Adrenal gland (tissue), 12 donors: ENCODE measurements around the gene WDR45B. TPM values are rescaled to one million over a fixed set of nuclear protein-coding genes. Genes with fewer than 3 reads are reported as not detected.

ENCODE experiments used
- DNase-seq, 7 donors: peaks; one replicate each; pipeline ENCODE4 v3.0.0-alpha.2; 2019 to 2020
- H3K27ac ChIP-seq, 5 donors: fragments of 200-600 bp; sonication (generic) in 4 of 5; 1 replicate in 3 of 5; 2 replicates in 2 of 5; pipeline versions ENCODE4 v1.5.1 to v1.8.0; 2016 to 2020; ENCODE audit warnings: mild to moderate bottlenecking in 1 of 5
- H3K27me3 ChIP-seq: fragments of 200-600 bp; 2 replicates; pipeline ENCODE4 v1.8.0; 2021
- H3K36me3 ChIP-seq, 2 donors: fragments of 200-600 bp; replicated peaks in 1 of 2; 1 replicate in 1 of 2; 2 replicates in 1 of 2; pipeline versions ENCODE4 v1.5.1 to v1.8.0; 2018 to 2022
- H3K4me1 ChIP-seq, 2 donors: fragments of 200-600 bp; replicated peaks in 1 of 2; 1 replicate in 1 of 2; 2 replicates in 1 of 2; pipeline versions ENCODE4 v1.5.1 to v1.8.0; 2018 to 2021
- H3K4me3 ChIP-seq, 4 donors: fragments of 200-600 bp; sonication (generic) in 3 of 4; one replicate each; pipeline ENCODE4 v1.5.1; 2016 to 2018
- H3K9me3 ChIP-seq, 3 donors: fragments of 200-600 bp; sonication (generic) in 1 of 3; replicated peaks in 1 of 3; 1 replicate in 2 of 3; 2 replicates in 1 of 3; pipeline versions ENCODE4 v1.5.1 to v1.8.0; 2016 to 2021
- POLR2A ChIP-seq, 2 donors: fragments of 450-650 bp; IDR thresholded peaks; one replicate each; pipeline ENCODE4 v1.6.1; 2017; ENCODE audit warnings: antibody characterized with exemption in 2 of 2, mild to moderate bottlenecking in 2 of 2, moderate library complexity in 1 of 2
- WGBS, 4 donors: extraction: QIAGEN DNeasy Blood & Tissue Kit in 2 of 4; methylation state at CpG; one replicate each; pipeline versions ENCODE4 v1.1.5 to v1.1.7; 2013 to 2017; 5-methylcytosine and 5-hydroxymethylcytosine counted together
- intact Hi-C, 2 donors: fragments of 100-400 bp; cut with DNase I; formaldehyde crosslinking; loops; one replicate each; pipeline versions ENCODE4 v1.14.1 to v1.15.0; 2022 to 2023
- polyA plus RNA-seq, 3 donors: library from polyadenylated mRNA; stranded (reverse); fragments of 200-250 nt in 2 of 3; fragments of 350-450 nt in 1 of 3; fragmentation: Illumina TruSeq in 1 of 3; extraction: RNeasy Lipid Tissue Mini Kit (QIAGEN cat#74804) in 1 of 3; gene quantifications; one replicate each; pipeline ENCODE4 v1.2.3, GENCODE V29; 2013 to 2014
- total RNA-seq, 9 donors: library from RNA; depleted of rRNA in 4 of 9; stranded (reverse); fragments of >200 nt in 4 of 9; fragments of 120-200 nt in 1 of 9; fragmentation: NEBNext Ultra II Directional in 1 of 9; extraction: Animal tissue kit (Norgen Biotek cat#: 25700) in 1 of 9; gene quantifications; one replicate each; pipeline versions ENCODE4 v1.1.0 to v1.2.4, GENCODE V29; 2013 to 2023
- TF ChIP-seq, protein P1 (sequence below), 6 experiments: fragments of 450-650 bp in 4 of 6; fragments of 200-600 bp in 2 of 6; sonication (generic) in 1 of 6; IDR thresholded peaks; 1 replicate in 5 of 6; 2 replicates in 1 of 6; pipeline versions ENCODE4 v1.5.1 to v1.8.0; 2016 to 2021; ENCODE audit warnings: antibody characterized with exemption in 6 of 6, mild to moderate bottlenecking in 2 of 6, moderate library complexity in 1 of 6
- donor health status: healthy with polysubstance abuse.
- donor health status: Bipolar disorder and iron deficiency.
- donor health status: DM: yes; HTN: yes; CAD: no.
- donor health status: DM: no; HTN: no; CAD: no.
- donor health status: DM: no; HTN: no; CAD: no.
- donor health status: DM: yes; HTN: yes; CAD: no.

Gene WDR45B
- total and polyA plus RNA-seq, 12 donors, result 48.6 to 104 (median 73.3) TPM

- intact Hi-C loops, result loop anchor here in 1 of 2 donors (10.0 kb wide), 1 partner anchor 107 kb away; the partner anchor contains the start of gene TBCD
- 0 to 1% (median 0%) methylated on average over 13 to 54 of the region's 54 CpGs for WGBS, 4 donors
Observed at GRCh38 chr17:82647593-82648164, 565 bp downstream of the WDR45B start.

DNA sequence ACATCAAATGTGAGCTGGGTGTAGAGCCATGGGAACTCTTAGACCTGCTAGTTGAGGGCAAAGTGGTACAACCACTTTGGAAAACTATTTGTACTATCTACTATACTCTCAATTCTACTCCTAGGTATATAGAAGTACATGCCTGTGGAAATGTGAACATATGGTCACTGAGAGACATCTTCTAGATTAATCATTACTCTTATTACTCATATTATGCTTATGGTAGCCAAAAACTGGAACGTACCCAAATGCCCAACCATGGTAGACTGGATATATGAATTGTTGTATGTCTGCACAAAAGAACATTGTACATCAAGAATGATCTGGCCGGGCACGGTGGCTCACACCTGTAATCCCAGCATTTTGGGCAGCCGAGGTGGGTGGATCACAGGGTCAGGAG, 2.7 kb downstream of the WDR45B start:
- Histone ChIP-seq H3K9me3 (no peaks in the 10 kb centered on the region), H3K36me3 (peaks cover 0 to 39% of the 10 kb centered on the region in 2 donors), H3K4me3 (no peak overlapping the region), H3K27me3 (no peaks in the 10 kb centered on the region), H3K4me1 (peaks cover 10 to 12% of the 10 kb centered on the region in 2 donors), H3K27ac (no peak overlapping the region)
- DNase-seq, result no peak
- TF ChIP-seq, protein P1, sequence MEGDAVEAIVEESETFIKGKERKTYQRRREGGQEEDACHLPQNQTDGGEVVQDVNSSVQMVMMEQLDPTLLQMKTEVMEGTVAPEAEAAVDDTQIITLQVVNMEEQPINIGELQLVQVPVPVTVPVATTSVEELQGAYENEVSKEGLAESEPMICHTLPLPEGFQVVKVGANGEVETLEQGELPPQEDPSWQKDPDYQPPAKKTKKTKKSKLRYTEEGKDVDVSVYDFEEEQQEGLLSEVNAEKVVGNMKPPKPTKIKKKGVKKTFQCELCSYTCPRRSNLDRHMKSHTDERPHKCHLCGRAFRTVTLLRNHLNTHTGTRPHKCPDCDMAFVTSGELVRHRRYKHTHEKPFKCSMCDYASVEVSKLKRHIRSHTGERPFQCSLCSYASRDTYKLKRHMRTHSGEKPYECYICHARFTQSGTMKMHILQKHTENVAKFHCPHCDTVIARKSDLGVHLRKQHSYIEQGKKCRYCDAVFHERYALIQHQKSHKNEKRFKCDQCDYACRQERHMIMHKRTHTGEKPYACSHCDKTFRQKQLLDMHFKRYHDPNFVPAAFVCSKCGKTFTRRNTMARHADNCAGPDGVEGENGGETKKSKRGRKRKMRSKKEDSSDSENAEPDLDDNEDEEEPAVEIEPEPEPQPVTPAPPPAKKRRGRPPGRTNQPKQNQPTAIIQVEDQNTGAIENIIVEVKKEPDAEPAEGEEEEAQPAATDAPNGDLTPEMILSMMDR (IDR thresholded peaks at IDR 0.05), result no peak
- no peak for TF ChIP-seq POLR2A (IDR thresholded peaks at IDR 0.05)
- intact Hi-C loops, result loop anchor here in 1 of 2 donors (10.0 kb wide), 1 partner anchor 109 kb away; the partner anchor contains the start of gene TBCD
- WGBS, 4 donors, result 85 to 98% (median 96%) methylated on average over 4 of the region's 4 CpGs

More at GRCh38 chr17:82647593-82648164, 565 bp downstream of the WDR45B start:
- DNase-seq, result peak; percentile 47 to 69 (median 54)
- TF ChIP-seq, protein P1 (IDR thresholded peaks at IDR 0.05), result peak in 2 of 6 experiments; percentile 20 to 33
- TF ChIP-seq POLR2A (IDR thresholded peaks at IDR 0.05), result no peak
- Histone ChIP-seq H3K4me1 (peaks cover 10 to 12% of the 10 kb centered on the region in 2 donors), H3K27me3 (no peaks in the 10 kb centered on the region), H3K27ac (peak overlapping the region; percentile 83 to 100 (median 98)), H3K9me3 (no peaks in the 10 kb centered on the region), H3K36me3 (peaks cover 0 to 18% of the 10 kb centered on the region in 2 donors), H3K4me3 (peak overlapping the region; percentile 86 to 94 (median 90))

GRCh38 chr17:82644148-82644547, 4.1 kb downstream of the WDR45B start:
- Histone ChIP-seq H3K36me3 (peaks cover 0 to 46% of the 10 kb centered on the region in 2 donors), H3K4me1 (peaks cover 10 to 12% of the 10 kb centered on the region in 2 donors), H3K27ac (no peak overlapping the region), H3K4me3 (no peak overlapping the region), H3K27me3 (no peaks in the 10 kb centered on the region), H3K9me3 (no peaks in the 10 kb centered on the region)
- TF ChIP-seq POLR2A (IDR thresholded peaks at IDR 0.05), result no peak
- TF ChIP-seq, protein P1 (IDR thresholded peaks at IDR 0.05), result no peak
- intact Hi-C loops, result loop anchor here in 1 of 2 donors (10.0 kb wide), 1 partner anchor 111 kb away; the partner anchor contains the start of gene TBCD
- DNase-seq, result no peak
- 63 to 83% (median 78%) methylated on average over 5 of the region's 5 CpGs for WGBS, 4 donors

DNA sequence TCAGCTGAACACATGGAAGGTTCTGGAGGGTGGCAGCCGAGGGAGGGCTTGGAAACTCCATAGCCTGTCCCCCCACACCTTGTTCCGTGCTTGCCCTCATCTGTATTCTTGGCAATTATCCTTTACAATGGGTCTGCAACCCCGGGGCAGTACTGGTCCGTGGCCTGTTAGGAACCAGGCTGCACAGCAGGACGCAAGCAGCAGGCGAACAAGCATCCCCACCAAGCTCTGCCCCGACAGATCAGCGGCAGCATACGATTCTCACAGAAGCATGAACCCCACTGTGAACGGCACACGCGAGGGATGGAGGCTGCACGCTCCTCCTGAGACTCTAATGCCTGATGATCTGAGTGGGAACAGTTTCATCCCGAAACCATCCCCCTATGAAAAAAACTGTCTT, 6.2 kb downstream of the WDR45B start:
- no peaks in the 10 kb centered on the region for H3K27me3 ChIP-seq
- TF ChIP-seq, protein P1 (IDR thresholded peaks at IDR 0.05), result no peak
- no peak for TF ChIP-seq POLR2A (IDR thresholded peaks at IDR 0.05)
- no peak overlapping the region for H3K4me3 ChIP-seq
- peaks cover 5 to 7% of the 10 kb centered on the region in 2 donors for H3K4me1 ChIP-seq
- 88 to 94% (median 91%) methylated on average over 14 of the region's 14 CpGs for WGBS, 4 donors
- intact Hi-C loops, result loop anchor here in 1 of 2 donors (10.0 kb wide), 1 partner anchor 113 kb away; the partner anchor contains the start of gene TBCD
- no peak for DNase-seq
- peaks cover 0 to 46% of the 10 kb centered on the region in 2 donors for H3K36me3 ChIP-seq
- H3K27ac ChIP-seq, result no peak overlapping the region
- no peaks in the 10 kb centered on the region for H3K9me3 ChIP-seq
